ENCODE results near the gene MPP1.

MPP1 gene

DNA sequence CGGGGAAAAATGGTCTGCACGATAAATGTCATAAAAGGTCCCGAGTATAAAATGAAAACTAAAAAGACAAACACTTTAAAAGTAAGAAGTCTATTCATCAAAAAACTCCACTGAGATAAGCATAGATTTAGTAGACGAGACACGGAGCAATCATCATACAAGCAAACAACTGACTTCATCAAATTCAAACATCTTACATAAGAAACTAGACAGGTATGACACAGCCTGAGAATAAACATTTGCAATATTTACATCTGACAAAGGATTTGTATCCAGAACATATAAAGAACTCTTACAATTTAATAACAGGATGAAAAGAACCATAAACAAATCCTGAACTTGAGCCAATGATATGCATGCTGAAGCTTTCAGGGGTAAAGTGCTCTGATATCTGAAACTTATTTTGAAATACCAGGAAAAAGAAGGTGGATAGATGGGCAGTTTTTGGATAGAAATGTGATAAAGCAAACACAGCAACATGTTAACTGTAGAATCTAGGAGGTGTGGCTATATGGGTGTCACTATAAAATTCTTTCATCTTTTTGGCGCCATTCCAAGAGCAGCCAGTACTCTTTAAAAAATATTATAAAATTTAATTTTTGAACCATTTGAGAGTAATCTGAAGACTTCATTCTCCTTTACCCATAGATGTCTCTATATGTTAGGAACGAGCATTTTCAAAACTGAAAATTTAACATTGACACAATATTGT is 12.0 kb downstream of the MPP1 start:
- Histone ChIP-seq H3K36me3 (ENCODE audit: control insufficient read depth, insufficient read depth, low read length) (no peaks in the 10 kb centered on the region), H4K8ac (ENCODE audit: low read depth, low read length) (no peak overlapping the region), H3K4me3 (ENCODE audit: low read length) (no peak overlapping the region), H2AK5ac (ENCODE audit: low read length) (no peak overlapping the region), H3K79me2 (ENCODE audit: control insufficient read depth, insufficient read depth, low read length) (no peaks in the 10 kb centered on the region), H2BK120ac (ENCODE audit: low read depth, low read length) (no peak overlapping the region), H3K27me3 (ENCODE audit: insufficient read depth, low read length, poor library complexity) (no peaks in the 10 kb centered on the region), H3K4ac (ENCODE audit: low read depth, low read length) (no peak overlapping the region), H3K27ac (ENCODE audit: low read depth, low read length) (no peak overlapping the region), H2BK5ac (ENCODE audit: low read length) (no peak overlapping the region), H3K9ac (ENCODE audit: low read length) (no peak overlapping the region), H3K79me1 (ENCODE audit: low read length) (no peaks in the 10 kb centered on the region), H3K18ac (ENCODE audit: low read length) (no peak overlapping the region), H3K23ac (ENCODE audit: low read length) (no peak overlapping the region), H3K56ac (ENCODE audit: low read length) (no peak overlapping the region), H2BK15ac (replicated peaks; ENCODE audit: low read depth) (no peak overlapping the region), H4K5ac (ENCODE audit: low read length) (no peak overlapping the region), H3K4me1 (ENCODE audit: control insufficient read depth, low read depth, low read length) (no peaks in the 10 kb centered on the region), H3K4me2 (ENCODE audit: low read length) (no peak overlapping the region)
- WGBS (ENCODE audit: extremely low coverage, insufficient coverage, low lambda C conversion rate): no CpG with 5 or more reads among the region's 7 CpGs
- no peak for DNase-seq

DNA sequence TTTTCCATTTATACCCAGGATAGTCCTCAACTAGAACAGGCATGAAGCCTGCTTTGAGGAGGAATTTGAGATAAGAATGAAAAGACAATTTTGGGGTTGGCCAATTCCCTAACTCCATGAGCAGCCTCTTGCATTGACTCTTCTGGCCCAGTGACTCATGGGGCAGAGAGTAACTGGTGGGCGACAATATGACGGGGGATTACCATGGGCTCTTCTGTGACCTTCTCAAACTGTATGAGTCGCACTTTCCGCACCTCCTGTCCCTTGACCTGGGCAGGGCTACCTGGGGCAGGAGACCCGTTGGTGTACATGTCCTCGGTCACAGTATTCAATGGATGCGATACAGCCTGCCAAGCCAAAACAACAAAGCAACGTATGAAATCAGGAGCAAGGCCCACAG is 13.3 kb downstream of the MPP1 start:
- no peak overlapping the region for H3K27ac ChIP-seq (ENCODE audit: low read depth, low read length)
- DNase-seq: no peak

DNA sequence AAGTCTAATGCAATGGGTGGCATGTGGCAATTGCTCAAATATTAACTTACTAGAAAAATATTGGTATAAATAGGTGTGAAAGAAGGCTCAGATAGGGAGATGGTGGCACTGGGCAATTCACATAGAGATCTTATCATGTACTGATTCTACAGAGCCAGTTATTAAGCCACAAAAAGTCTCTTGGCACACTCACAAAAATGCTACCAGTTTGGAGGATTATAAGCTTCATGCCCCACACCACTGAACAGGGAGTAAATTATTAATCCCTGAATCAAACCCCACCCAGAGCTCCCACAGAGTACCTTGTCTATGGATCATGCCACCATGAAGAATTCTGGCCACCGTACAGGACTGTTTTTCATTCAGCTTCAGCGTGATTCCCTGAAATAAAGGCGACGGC is 13.8 kb downstream of the MPP1 start:
- H2BK15ac ChIP-seq (replicated peaks; ENCODE audit: low read depth): no peak overlapping the region
- no peak overlapping the region for H4K8ac ChIP-seq (ENCODE audit: low read depth, low read length)
- H2BK5ac ChIP-seq (ENCODE audit: low read length): no peak overlapping the region
- no peak overlapping the region for H2AK5ac ChIP-seq (ENCODE audit: low read length)
- no peaks in the 10 kb centered on the region for H3K36me3 ChIP-seq (ENCODE audit: control insufficient read depth, insufficient read depth, low read length)
- no peak overlapping the region for H3K4me2 ChIP-seq (ENCODE audit: low read length)
- H4K5ac ChIP-seq (ENCODE audit: low read length): no peak overlapping the region
- H3K4ac ChIP-seq (ENCODE audit: low read depth, low read length): no peak overlapping the region
- no peaks in the 10 kb centered on the region for H3K27me3 ChIP-seq (ENCODE audit: insufficient read depth, low read length, poor library complexity)
- no peaks in the 10 kb centered on the region for H3K79me2 ChIP-seq (ENCODE audit: control insufficient read depth, insufficient read depth, low read length)
- no peaks in the 10 kb centered on the region for H3K79me1 ChIP-seq (ENCODE audit: low read length)
- no peak overlapping the region for H3K4me3 ChIP-seq (ENCODE audit: low read length)
- no peak for DNase-seq
- no peak overlapping the region for H3K23ac ChIP-seq (ENCODE audit: low read length)
- H3K4me1 ChIP-seq (ENCODE audit: control insufficient read depth, low read depth, low read length): no peaks in the 10 kb centered on the region
- no peak overlapping the region for H3K18ac ChIP-seq (ENCODE audit: low read length)
- no peak overlapping the region for H3K9ac ChIP-seq (ENCODE audit: low read length)
- no peak overlapping the region for H3K56ac ChIP-seq (ENCODE audit: low read length)
- no CpG with 5 or more reads among the region's 4 CpGs for whole genome bisulfite sequencing (ENCODE audit: extremely low coverage, insufficient coverage, low lambda C conversion rate)
- no peak overlapping the region for H2BK120ac ChIP-seq (ENCODE audit: low read depth, low read length)
- H3K27ac ChIP-seq (ENCODE audit: low read depth, low read length): no peak overlapping the region

More for the DNA sequence above, 13.3 kb downstream of the MPP1 start:
- H2BK120ac ChIP-seq (ENCODE audit: low read depth, low read length): no peak overlapping the region
- no peaks in the 10 kb centered on the region for H3K4me1 ChIP-seq (ENCODE audit: control insufficient read depth, low read depth, low read length)
- H2BK5ac ChIP-seq (ENCODE audit: low read length): no peak overlapping the region
- H2AK5ac ChIP-seq (ENCODE audit: low read length): no peak overlapping the region
- H3K27me3 ChIP-seq (ENCODE audit: insufficient read depth, low read length, poor library complexity): no peaks in the 10 kb centered on the region
- no peak overlapping the region for H3K4ac ChIP-seq (ENCODE audit: low read depth, low read length)
- H3K79me1 ChIP-seq (ENCODE audit: low read length): no peaks in the 10 kb centered on the region
- no peak overlapping the region for H3K9ac ChIP-seq (ENCODE audit: low read length)
- no peaks in the 10 kb centered on the region for H3K36me3 ChIP-seq (ENCODE audit: control insufficient read depth, insufficient read depth, low read length)
- no peak overlapping the region for H3K23ac ChIP-seq (ENCODE audit: low read length)
- no peak overlapping the region for H3K4me3 ChIP-seq (ENCODE audit: low read length)
- H4K8ac ChIP-seq (ENCODE audit: low read depth, low read length): no peak overlapping the region
- no peaks in the 10 kb centered on the region for H3K79me2 ChIP-seq (ENCODE audit: control insufficient read depth, insufficient read depth, low read length)
- H4K5ac ChIP-seq (ENCODE audit: low read length): no peak overlapping the region
- no peak overlapping the region for H2BK15ac ChIP-seq (replicated peaks; ENCODE audit: low read depth)
- no CpG with 5 or more reads among the region's 8 CpGs for WGBS (ENCODE audit: extremely low coverage, insufficient coverage, low lambda C conversion rate)
- H3K18ac ChIP-seq (ENCODE audit: low read length): no peak overlapping the region
- no peak overlapping the region for H3K56ac ChIP-seq (ENCODE audit: low read length)
- H3K4me2 ChIP-seq (ENCODE audit: low read length): no peak overlapping the region

DNA sequence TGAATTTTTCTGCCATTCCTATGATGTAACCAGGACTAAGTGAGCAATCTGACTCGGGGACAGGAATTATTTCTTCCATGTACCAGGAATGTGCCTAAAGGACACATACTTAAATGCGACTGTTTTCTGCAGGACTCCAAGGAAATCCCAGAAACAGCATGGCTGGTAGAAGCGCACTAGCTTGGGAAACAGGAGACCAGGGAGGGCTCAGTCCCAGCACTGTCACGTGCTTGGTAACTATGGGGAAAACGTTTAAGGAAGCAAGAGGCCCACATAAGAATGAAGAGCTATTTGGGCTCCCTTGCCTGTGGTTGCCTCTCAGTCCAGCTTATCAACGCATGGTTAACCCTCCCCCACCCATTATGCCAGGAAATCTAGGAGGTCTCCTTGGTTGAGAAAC is 19.6 kb downstream of the MPP1 start:
- H3K23ac ChIP-seq (ENCODE audit: low read length): no peak overlapping the region
- H3K9ac ChIP-seq (ENCODE audit: low read length): no peak overlapping the region
- no peak for DNase-seq

DNA sequence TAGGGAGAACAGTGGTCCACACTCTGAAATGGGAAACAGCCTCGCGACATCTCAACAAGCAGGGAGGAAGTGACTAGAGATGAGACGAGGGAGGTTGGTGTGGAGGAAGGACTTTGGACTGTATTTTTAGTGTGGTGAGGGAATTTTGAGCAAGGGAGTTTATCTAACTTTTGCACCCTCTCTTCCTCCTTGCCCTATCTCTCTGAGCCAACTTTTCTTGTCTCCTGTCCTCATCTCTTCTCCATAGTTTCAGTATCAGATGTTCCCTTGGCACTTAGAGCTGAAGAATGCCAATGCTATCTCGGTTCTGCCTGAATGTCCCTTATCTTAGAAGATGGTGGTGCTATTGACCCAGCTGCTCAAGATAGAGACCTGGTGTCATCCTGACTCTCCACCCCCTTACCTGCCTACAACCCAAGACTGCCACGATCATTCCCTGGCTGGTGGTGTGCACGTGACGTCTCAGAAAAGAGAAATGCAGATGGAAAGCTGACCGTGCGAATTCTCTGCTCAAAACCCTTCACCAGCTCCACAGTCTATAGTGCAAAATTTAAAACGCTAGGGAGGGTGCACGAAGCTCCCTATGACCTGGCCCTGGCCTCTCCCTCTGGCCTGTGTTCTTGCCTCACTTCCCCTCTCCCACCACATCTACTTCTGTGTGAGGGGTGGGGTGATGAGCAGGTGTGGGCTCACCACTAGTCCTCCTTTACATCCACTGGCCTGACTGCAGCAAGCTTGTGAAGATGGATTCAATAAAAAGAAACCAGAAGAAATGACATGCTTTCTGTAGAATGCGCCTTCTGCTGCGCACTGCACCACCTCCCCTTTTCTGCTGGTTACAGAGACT is 20.9 kb downstream of the MPP1 start:
- H3K27ac ChIP-seq (ENCODE audit: low read depth, low read length): no peak overlapping the region
- no CpG with 5 or more reads among the region's 13 CpGs for WGBS (ENCODE audit: extremely low coverage, insufficient coverage, low lambda C conversion rate)
- H2BK15ac ChIP-seq (replicated peaks; ENCODE audit: low read depth): no peak overlapping the region
- H3K36me3 ChIP-seq (ENCODE audit: control insufficient read depth, insufficient read depth, low read length): no peaks in the 10 kb centered on the region
- H2BK120ac ChIP-seq (ENCODE audit: low read depth, low read length): no peak overlapping the region
- H3K27me3 ChIP-seq (ENCODE audit: insufficient read depth, low read length, poor library complexity): no peaks in the 10 kb centered on the region
- no peak overlapping the region for H4K8ac ChIP-seq (ENCODE audit: low read depth, low read length)
- DNase-seq: peak; percentile 36
- H3K56ac ChIP-seq (ENCODE audit: low read length): no peak overlapping the region
- no peaks in the 10 kb centered on the region for H3K79me2 ChIP-seq (ENCODE audit: control insufficient read depth, insufficient read depth, low read length)
- no peak overlapping the region for H3K23ac ChIP-seq (ENCODE audit: low read length)
- no peak overlapping the region for H3K18ac ChIP-seq (ENCODE audit: low read length)
- no peak overlapping the region for H3K9ac ChIP-seq (ENCODE audit: low read length)
- H3K4me2 ChIP-seq (ENCODE audit: low read length): no peak overlapping the region
- H4K5ac ChIP-seq (ENCODE audit: low read length): no peak overlapping the region
- H3K4me3 ChIP-seq (ENCODE audit: low read length): no peak overlapping the region
- H3K4me1 ChIP-seq (ENCODE audit: control insufficient read depth, low read depth, low read length): no peaks in the 10 kb centered on the region
- H2BK5ac ChIP-seq (ENCODE audit: low read length): no peak overlapping the region
- H3K79me1 ChIP-seq (ENCODE audit: low read length): no peaks in the 10 kb centered on the region
- H2AK5ac ChIP-seq (ENCODE audit: low read length): no peak overlapping the region
- H3K4ac ChIP-seq (ENCODE audit: low read depth, low read length): no peak overlapping the region

More for the DNA sequence above, 19.6 kb downstream of the MPP1 start:
- no peak overlapping the region for H4K5ac ChIP-seq (ENCODE audit: low read length)
- no peaks in the 10 kb centered on the region for H3K79me1 ChIP-seq (ENCODE audit: low read length)
- H3K4me2 ChIP-seq (ENCODE audit: low read length): no peak overlapping the region
- no peaks in the 10 kb centered on the region for H3K4me1 ChIP-seq (ENCODE audit: control insufficient read depth, low read depth, low read length)
- no peaks in the 10 kb centered on the region for H3K27me3 ChIP-seq (ENCODE audit: insufficient read depth, low read length, poor library complexity)
- H3K4me3 ChIP-seq (ENCODE audit: low read length): no peak overlapping the region
- H3K4ac ChIP-seq (ENCODE audit: low read depth, low read length): no peak overlapping the region
- no peaks in the 10 kb centered on the region for H3K79me2 ChIP-seq (ENCODE audit: control insufficient read depth, insufficient read depth, low read length)
- no peaks in the 10 kb centered on the region for H3K36me3 ChIP-seq (ENCODE audit: control insufficient read depth, insufficient read depth, low read length)
- H2AK5ac ChIP-seq (ENCODE audit: low read length): no peak overlapping the region
- H3K56ac ChIP-seq (ENCODE audit: low read length): no peak overlapping the region
- no peak overlapping the region for H3K18ac ChIP-seq (ENCODE audit: low read length)
- no peak overlapping the region for H2BK120ac ChIP-seq (ENCODE audit: low read depth, low read length)
- no peak overlapping the region for H2BK15ac ChIP-seq (replicated peaks; ENCODE audit: low read depth)
- no peak overlapping the region for H4K8ac ChIP-seq (ENCODE audit: low read depth, low read length)
- no CpG with 5 or more reads among the region's 6 CpGs for WGBS (ENCODE audit: extremely low coverage, insufficient coverage, low lambda C conversion rate)
- H2BK5ac ChIP-seq (ENCODE audit: low read length): no peak overlapping the region
- H3K27ac ChIP-seq (ENCODE audit: low read depth, low read length): no peak overlapping the region

Data from mesendoderm (in vitro differentiated cells).